Stromal cell of bone marrow (primary cell): ENCODE data around the gene OR5M11.
"Not testable (repeated sequence)": the region's sequence is repeated elsewhere in the genome, so short reads cannot be mapped to it uniquely, and the experiment has no call there.

Experiments used
- DNase-seq: peaks from one replicate; pipeline ENCODE4 v3.0.0-alpha.2; 2012; ENCODE audit warnings: low read depth

OR5M11 gene

DNA sequence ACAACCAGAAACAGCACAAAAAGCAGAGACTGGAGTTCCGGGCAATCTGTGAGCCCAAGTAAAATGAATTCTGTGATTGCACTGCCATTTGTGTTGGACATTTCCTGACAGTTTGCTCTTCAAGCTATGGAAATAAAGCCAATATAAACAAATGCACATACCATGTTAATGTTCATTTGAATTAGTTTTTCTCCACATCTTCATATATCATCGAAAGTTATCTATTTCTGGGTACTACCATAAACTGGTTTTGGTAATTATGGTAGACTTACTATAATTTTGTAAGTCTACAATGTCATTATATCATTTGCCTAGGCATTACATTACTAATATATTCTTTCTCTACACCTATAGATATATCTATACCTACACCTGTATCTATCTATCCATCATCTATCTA, at the start of gene OR5M11:
Gene OR5M11 (minus strand): TSS at position 101 of the 400 bp plus-strand sequence. CDS start 0 bp downstream, at position 101.
- no peak for DNase-seq

DNA sequence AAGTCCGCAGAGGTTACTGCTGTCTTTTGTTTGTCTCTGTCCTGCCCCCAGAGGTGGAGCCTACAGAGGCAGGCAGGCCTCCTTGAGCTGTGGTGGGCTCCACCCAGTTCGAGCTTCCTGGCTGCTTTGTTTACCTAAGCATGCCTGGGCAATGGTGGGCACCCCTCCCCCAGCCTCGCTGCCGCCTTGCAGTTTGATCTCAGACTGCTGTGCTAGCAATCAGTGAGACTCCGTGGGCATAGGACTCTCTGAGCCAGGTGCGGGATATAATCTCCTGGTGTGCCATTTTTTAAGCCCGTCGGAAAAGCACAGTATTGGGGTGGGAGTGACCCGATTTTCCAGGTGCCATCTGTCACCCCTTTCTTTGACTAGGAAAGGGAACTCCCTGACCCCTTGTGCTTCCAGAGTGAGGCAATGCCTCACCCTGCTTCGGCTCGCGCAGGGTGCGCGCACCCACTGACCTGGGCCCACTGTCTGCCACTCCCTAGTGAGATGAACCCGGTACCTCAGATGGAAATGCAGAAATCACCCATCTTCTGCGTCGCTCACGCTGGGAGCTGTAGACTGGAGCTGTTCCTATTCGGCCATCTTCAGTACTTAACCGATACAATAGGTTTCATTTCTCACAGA, 49.1 kb upstream of the OR5M11 start:
- DNase-seq: not testable (repeated sequence)

DNA sequence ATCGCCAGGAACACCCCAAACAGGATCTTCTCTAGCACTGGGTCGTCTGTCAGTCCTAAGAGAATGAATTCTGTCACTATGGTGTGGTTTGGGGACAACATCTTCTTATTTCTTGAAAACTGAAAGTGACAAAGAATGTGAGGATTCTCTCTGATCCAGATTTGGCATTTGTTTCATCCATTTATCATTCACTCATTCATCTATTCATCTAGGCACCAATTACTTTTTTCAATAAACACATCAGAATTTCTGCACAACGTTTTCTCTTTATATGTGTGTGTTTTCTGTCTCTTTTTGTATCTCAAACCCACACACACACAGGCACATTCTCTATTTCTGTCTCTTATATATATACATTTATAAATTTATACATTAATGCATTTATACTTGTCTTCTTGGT, 34.6 kb upstream of the OR5M11 start, which contains the start of gene OR5M10:
Gene OR5M10 (minus strand): TSS at position 101 of the 400 bp plus-strand sequence. CDS start 0 bp downstream, at position 101.
- no peak for DNase-seq

DNA sequence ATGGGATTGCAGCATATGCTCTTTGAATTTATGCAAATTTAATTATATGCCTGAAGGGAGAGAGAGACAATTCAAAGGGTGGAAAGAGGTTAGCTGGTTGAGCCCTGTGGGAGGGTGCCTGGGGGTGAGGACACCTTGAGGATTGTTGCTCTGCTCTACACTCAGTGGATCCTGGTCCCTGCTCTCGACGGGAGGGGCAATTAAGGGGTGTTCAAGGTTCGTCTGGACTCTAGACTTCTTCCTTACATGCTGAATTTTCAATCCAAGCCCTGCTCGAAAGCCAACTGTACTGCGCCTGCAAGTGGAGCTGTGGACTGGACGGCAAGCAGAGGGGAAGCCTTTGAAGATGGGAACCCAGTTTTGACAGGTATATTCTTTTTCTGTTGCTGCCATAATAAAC, 15.5 kb upstream of the OR5M11 start:
- no peak for DNase-seq

DNA sequence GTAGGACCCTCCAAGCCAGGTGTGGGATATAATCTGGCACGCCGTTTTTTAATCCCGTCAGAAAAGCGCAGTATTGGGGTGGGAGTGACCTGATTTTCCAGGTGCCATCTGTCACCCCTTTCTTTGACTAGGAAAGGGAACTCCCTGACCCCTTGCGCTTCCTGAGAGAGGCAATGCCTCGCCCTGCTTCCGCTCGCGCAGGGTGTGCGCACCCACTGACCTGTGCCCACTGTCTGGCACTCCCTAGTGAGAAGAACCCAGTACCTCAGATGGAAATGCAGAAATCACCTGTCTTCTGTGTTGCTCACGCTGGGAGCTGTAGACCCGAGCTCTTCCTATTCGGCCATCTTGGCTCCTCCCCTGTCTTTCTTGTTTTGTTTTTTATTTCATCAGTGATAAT, 11.6 kb upstream of the OR5M11 start:
- DNase-seq: not testable (repeated sequence)

DNA sequence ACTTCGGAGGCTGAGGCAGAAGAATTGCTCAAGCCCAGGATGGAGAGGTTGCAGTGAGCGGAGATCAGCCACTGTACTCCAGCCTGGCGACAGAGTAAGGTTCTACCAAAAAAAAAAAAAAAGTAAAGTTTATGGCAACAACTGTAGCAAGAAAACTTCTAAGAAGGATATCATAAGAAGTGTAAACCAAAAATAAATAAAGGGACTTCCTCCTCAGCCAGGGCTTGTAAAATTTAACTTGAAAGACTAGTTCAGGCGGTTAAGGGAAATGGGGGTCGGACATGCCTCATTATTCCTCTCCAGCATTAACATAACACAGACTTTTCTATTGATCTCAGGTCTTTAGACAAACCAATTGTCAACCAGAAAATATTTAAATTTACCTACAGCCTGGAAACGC, 2.5 kb upstream of the OR5M11 start:
- DNase-seq: no peak

DNA sequence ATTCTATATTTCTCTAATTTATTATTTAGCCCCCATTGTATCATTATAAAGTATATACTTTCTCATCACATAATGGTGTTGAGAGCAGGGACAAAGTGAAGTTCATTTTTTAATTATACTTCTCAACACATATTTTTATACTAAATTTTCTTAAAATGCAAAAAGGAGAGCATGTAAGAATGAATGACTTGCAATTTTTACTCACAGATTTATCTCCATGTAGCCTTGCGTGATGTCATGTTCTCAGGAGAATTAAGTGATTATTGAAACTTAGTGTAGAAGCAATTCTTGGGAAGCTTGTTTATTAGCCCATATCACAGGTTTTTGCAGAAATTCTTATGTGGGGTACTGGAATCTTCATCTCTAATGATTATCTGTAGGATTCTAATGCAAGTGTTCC, 682 bp upstream of the OR5M11 start:
- DNase-seq: no peak

DNA sequence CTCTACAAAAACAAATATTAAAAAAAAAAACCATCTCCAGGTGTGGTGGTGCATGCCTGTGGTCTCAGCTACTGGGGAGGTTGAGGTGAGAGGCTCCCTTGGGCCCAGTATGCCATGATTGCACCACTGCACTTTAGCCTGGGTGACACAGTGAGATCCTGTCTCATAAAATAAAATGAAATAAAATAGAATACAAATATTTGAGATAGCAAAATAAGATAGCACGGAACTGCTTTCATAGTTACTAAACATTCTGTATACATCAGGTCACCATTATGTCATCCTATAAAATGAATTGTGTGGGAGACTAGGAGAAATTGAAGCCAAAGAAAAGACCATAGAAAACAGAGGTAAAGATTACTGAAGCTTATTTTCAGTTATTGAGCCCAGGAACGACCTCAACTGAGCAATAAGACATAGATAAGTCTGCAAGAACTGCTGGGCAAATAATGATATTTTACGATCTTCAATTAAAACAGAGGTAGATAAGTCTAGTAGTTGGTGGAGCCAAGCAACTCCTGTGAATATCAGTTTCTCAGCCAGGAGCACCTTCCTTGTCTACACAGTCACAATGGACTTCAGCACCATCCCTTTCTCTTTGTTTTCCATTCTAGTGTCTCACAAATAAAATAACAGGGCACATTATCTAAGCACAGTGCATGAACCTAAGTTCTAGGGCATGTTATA, 9.9 kb downstream of the OR5M11 start:
- DNase-seq: no peak

DNA sequence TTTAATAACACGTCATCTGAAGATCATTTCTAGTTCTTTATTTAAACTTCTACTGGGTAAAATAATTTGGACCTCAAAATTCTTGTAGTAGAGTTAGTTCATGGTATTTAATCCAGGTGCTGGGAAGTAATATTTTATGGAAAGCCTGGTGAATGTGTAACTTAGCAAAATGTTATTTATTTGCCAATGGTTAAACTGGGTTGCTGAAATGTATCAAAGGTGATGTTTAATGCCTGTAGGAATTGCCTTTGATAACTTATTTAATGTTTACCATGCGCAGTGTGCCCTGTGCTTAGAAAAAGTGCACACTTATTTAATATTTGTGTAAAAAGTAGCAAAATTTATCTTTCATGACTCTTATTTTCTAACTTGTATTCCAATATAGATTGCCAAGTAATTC, 11.2 kb downstream of the OR5M11 start:
- no peak for DNase-seq

DNA sequence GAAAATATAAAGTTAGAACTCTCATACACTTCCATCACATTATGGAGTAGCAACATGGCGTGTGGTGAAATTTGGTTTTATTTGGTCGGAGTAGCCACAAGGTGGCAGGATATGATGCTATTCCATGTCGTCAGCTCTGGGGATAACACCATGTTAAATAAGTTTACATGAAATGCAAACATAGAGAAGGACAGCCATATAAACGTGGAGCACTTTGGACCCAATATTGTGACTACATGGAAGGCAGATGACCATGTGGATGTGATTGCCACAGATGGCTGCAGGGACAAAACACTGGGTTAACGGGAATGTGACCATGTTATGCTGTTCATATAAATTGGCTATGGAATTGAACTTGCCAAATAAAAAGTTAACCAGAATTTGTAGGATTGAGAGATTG, 21.0 kb downstream of the OR5M11 start:
- DNase-seq: no peak

DNA sequence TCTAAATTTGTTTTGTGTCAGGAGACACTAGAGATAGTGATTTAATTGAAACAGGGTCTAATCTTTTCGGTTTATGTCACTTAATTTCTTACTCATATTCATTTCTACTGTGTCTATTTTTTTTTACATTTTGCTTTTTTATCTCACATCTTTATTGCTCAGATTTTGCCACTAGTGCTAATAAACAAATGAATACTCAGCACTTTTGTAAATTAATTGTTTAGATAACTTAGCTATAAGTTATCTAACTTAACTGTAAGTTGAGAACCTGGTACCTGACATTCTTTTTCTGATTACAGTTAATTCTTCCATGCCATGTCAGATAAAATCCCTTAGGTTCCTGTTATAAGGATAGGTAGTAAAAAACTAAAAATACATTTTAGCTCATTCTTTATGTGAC, 29.8 kb downstream of the OR5M11 start:
- DNase-seq: no peak

DNA sequence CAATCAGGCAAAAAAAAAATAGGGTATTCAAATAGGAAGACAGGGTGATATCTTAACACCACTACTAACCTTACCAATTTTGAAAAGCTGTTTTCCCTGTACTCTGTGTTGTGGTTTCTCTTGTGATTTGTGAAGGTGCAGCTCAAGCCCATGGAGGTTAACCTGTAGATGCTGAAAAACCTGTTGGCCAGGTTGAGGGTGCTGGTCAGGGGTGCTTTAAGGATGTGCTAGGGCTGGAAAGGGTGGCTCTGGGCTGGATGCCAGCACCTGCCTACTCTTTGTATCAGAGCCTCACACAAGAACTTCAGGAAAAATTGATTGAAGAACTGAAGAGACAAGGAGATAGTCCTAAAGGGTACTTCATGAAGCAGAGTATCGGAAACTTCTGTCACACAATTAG, 33.6 kb downstream of the OR5M11 start:
- DNase-seq: no peak

DNA sequence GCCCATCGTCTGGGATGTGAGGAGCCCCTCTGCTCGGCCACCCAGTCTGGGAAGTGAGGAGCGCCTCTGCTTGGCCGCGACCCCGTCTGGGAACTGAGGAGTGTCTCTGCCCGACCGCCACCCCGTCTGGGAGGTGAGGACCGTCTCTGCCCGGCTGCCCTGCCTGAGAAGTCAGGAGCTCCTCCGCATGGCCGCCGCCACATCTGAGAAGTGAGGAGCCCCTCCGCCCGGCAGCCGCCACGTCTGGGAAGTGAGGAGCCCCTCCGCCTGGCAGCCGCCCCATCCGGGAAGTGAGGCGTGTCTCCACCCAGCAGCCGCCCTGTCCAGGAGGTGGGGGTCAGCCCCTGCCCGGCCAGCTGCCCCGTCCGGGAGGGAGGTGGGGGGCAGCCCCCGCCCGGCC, 46.0 kb downstream of the OR5M11 start:
- DNase-seq: no peak

DNA sequence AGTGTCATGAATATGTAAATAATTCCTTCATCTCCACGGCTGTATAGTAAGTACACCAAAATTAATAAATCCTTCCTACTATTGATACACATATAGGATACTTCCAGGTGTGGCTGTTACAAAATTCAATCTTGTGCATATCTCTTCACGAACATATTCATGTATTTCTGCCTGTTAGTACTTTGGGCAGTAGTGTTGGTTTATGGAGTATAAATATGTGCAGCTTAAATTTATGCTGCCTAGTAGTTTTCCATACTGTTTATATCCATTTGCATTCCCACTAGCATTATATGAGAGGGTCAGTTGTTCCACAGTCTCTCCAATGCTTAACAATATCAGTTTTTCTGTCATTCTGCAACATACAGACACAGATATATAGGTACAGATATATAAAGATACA, 47.9 kb downstream of the OR5M11 start:
- DNase-seq: no peak
